HG02870 (cell line): ENCODE data around the gene NPAS2.

ENCODE experiments used
- ATAC-seq: cut with Tn5 transposase; IDR thresholded peaks from one replicate; pipeline ENCODE4 v1.9.1; 2021; ENCODE audit warnings: mild to moderate bottlenecking, moderate library complexity; ENCODE audit not compliant: unreplicated experiment

NPAS2 gene

GRCh38 chr2:100880036-100880435, 60.1 kb downstream of the NPAS2 start:
- no peak for ATAC-seq

- no peak for ATAC-seq
Measured at GRCh38 chr2:100880730-100881129, 60.8 kb downstream of the NPAS2 start.

GRCh38 chr2:100882645-100883613, 63.0 kb downstream of the NPAS2 start:
- peak; percentile 54 for ATAC-seq

GRCh38 chr2:100884145-100884621, 64.2 kb downstream of the NPAS2 start:
- ATAC-seq: no peak

- ATAC-seq: no peak
Measured at GRCh38 chr2:100886085-100886484, 66.1 kb downstream of the NPAS2 start.

GRCh38 chr2:100887039-100887578, 67.2 kb downstream of the NPAS2 start:
- ATAC-seq: no peak

- ATAC-seq: no peak
Measured at GRCh38 chr2:100887713-100888495, 68.0 kb downstream of the NPAS2 start.

GRCh38 chr2:100888601-100889000, 68.7 kb downstream of the NPAS2 start:
- no peak for ATAC-seq

- no peak for ATAC-seq
Measured at GRCh38 chr2:100889286-100889685, 69.3 kb downstream of the NPAS2 start.

- no peak for ATAC-seq
Measured at GRCh38 chr2:100891906-100892642, 72.1 kb downstream of the NPAS2 start.

GRCh38 chr2:100893392-100894104, 73.6 kb downstream of the NPAS2 start:
- no peak for ATAC-seq

GRCh38 chr2:100894105-100894795, 74.3 kb downstream of the NPAS2 start:
- no peak for ATAC-seq

- no peak for ATAC-seq
Measured at GRCh38 chr2:100894796-100895156, 74.8 kb downstream of the NPAS2 start.

- ATAC-seq: no peak
Measured at GRCh38 chr2:100895402-100895801, 75.5 kb downstream of the NPAS2 start.

GRCh38 chr2:100895934-100896685, 76.2 kb downstream of the NPAS2 start:
- no peak for ATAC-seq

- ATAC-seq: no peak
Measured at GRCh38 chr2:100898035-100898665, 78.2 kb downstream of the NPAS2 start.

GRCh38 chr2:100900156-100900795, 80.3 kb downstream of the NPAS2 start:
- ATAC-seq: no peak
